Measurements from ENCODE around the gene OPCML.

OPCML gene

GRCh38 chr11:132773751-132774150, 758.5 kb downstream of the OPCML start:
- H3K4me3 ChIP-seq (ENCODE audit: low read depth, low read length), result no peak overlapping the region
- no peak for TF ChIP-seq CTCF (IDR thresholded peaks at IDR 0.05; ENCODE audit: borderline replicate concordance, insufficient read depth, low read depth, low read length)

DNA sequence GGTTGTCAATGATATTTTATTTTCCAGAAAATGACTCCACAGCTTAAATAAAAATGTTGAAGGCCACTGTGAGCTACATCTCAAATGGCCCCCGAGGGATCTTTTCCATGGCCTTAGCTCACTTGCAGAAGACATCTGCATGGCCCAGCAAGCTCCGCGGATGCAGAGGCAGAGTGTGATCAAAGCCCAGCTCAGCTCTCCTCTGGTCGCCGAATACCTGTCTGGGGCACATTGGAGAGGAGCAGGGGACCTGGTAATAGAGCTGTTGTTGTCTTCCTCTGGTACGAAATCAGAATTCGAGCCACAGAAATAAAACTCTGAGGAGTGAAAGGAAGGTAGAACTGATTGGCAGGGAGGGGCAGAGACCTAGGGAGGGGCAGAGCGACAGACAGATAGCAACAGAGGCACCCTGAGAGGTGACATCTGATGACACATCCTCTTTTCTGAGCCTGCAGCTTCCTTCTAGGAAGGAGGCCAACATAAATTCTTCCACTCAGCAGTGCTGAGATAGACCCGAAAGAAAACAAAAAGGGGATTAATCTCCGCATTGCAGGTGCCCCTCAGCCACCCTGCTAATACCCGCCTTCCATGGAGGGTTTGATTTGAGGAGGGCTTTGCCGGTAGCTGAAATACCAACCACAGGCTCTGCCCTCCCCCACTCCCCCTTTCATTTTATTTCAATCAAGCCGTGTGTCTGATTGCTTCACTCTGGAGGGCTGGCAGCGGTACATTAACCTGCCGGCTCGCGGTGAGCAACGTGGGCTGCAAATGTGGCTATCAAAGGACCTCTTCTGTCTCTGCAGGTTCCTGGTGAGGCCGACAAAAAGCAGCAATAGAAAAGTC, 759.4 kb downstream of the OPCML start:
- no peak for TF ChIP-seq CTCF (IDR thresholded peaks at IDR 0.05; ENCODE audit: borderline replicate concordance, insufficient read depth, low read depth, low read length)
- H3K4me3 ChIP-seq (ENCODE audit: low read depth, low read length), result no peak overlapping the region

DNA sequence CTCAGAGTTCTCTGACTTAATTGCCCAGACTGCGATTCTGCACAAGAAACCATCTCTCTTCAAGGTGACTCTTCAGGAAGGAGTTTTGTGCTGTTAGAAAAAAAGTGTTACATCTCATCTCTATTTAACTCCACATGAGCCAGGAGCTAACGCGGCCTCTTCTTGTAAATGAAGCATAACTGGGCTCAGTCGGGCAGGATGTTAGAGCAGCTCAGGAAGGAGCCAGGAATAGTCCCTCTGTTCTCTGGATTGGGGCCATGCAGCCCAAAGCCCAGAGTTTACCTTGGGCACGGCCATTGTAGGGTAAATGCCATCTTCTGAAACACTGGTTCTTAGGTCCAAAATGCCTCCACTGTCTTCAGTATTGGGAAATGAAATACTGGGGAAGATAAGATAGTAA, 760.6 kb downstream of the OPCML start:
- H3K4me3 ChIP-seq (ENCODE audit: low read depth, low read length), result no peak overlapping the region
- no peak for TF ChIP-seq CTCF (IDR thresholded peaks at IDR 0.05; ENCODE audit: borderline replicate concordance, insufficient read depth, low read depth, low read length)

GRCh38 chr11:132770829-132771530, 761.3 kb downstream of the OPCML start:
- no peak overlapping the region for H3K4me3 ChIP-seq (ENCODE audit: low read depth, low read length)
- TF ChIP-seq CTCF (IDR thresholded peaks at IDR 0.05; ENCODE audit: borderline replicate concordance, insufficient read depth, low read depth, low read length), result no peak

DNA sequence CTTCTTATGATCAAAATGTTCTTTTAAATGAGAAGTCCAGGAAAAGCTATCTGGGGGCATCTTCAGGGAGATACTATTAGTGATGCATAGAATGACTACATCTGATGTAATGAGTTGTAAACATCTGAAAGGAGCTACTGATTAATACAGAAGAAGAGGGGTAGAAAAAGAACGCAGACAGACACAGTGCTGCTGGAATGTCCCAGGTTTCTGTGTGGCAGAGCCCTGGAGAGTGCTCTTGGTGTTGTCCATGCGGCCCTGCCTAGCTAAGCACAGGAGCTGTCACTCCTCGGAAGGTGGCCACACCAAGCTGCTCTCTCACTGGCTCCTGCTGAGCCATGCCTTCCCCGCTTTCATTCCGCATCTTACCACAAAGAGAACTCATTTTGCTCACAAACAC, 768.8 kb downstream of the OPCML start:
- TF ChIP-seq CTCF (IDR thresholded peaks at IDR 0.05; ENCODE audit: borderline replicate concordance, insufficient read depth, low read depth, low read length), result no peak
- H3K4me3 ChIP-seq (ENCODE audit: low read depth, low read length), result no peak overlapping the region

GRCh38 chr11:132755934-132756333, 776.4 kb downstream of the OPCML start:
- H3K4me3 ChIP-seq (ENCODE audit: low read depth, low read length), result no peak overlapping the region
- no peak for TF ChIP-seq CTCF (IDR thresholded peaks at IDR 0.05; ENCODE audit: borderline replicate concordance, insufficient read depth, low read depth, low read length)
